Fibroblast of lung (primary cell): Measurements from ENCODE around the gene FBXO30.

Experiments used
- EZH2 ChIP-seq: IDR thresholded peaks from 2 replicates; pipeline ENCODE4 v1.5.1; 2012; ENCODE audit warnings: low read length, control low read depth, mild to moderate bottlenecking; ENCODE audit errors: missing control alignments
- TF ChIP-seq, protein P1 (sequence below), 2 donors: IDR thresholded peaks in 1 of 2; conservative IDR thresholded peaks in 1 of 2; 1 replicate in 1 of 2; 2 replicates in 1 of 2; pipeline ENCODE4 v1.5.1; 2011 to 2012; ENCODE audit warnings: low read length in 2 of 2, control low read depth in 1 of 2, inconsistent platforms in 1 of 2, low read depth in 1 of 2, mild to moderate bottlenecking in 1 of 2

GRCh38 chr6:145822456-145822855, 7.9 kb upstream of the FBXO30 start:
- no peak for TF ChIP-seq EZH2
- TF ChIP-seq, protein P1, sequence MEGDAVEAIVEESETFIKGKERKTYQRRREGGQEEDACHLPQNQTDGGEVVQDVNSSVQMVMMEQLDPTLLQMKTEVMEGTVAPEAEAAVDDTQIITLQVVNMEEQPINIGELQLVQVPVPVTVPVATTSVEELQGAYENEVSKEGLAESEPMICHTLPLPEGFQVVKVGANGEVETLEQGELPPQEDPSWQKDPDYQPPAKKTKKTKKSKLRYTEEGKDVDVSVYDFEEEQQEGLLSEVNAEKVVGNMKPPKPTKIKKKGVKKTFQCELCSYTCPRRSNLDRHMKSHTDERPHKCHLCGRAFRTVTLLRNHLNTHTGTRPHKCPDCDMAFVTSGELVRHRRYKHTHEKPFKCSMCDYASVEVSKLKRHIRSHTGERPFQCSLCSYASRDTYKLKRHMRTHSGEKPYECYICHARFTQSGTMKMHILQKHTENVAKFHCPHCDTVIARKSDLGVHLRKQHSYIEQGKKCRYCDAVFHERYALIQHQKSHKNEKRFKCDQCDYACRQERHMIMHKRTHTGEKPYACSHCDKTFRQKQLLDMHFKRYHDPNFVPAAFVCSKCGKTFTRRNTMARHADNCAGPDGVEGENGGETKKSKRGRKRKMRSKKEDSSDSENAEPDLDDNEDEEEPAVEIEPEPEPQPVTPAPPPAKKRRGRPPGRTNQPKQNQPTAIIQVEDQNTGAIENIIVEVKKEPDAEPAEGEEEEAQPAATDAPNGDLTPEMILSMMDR (conservative IDR thresholded peaks at IDR 0.05 in 1 of 2, IDR thresholded peaks at IDR 0.05 in 1 of 2; ENCODE audit: low read depth in 1 of 2, low read length in 2 of 2) = no peak
